Neural progenitor cell (in vitro differentiated cells): ENCODE data around the gene CTDSP2. TPM values are rescaled to one million over a fixed set of nuclear protein-coding genes. Genes with fewer than 3 reads are reported as not detected.
A peak's percentile ranks its signal among the peaks of the same experiment; 100 is the strongest.

ENCODE experiments used
- DNase-seq: peaks from one replicate; pipeline ENCODE4 v3.0.0-alpha.2; 2016; ENCODE audit warnings: low spot score
- H2AFZ ChIP-seq: fragments of 200-600 bp; sonication (generic); replicated peaks from 2 replicates; pipeline ENCODE4 v1.6.1; 2016; ENCODE audit warnings: antibody characterized with exemption
- H3F3A ChIP-seq: fragments of 200-600 bp; sonication (generic); 2 replicates; pipeline ENCODE4 v1.6.1; 2016; ENCODE audit warnings: antibody characterized with exemption, low read depth
- H3K27ac ChIP-seq: fragments of 200-600 bp; sonication (generic); 2 replicates; pipeline ENCODE4 v1.5.1; 2016; ENCODE audit warnings: mild to moderate bottlenecking
- H3K27me3 ChIP-seq: fragments of 200-600 bp; sonication (generic); 2 replicates; pipeline ENCODE4 v1.6.1; 2016; ENCODE audit warnings: mild to moderate bottlenecking, moderate library complexity
- H3K36me3 ChIP-seq: fragments of 200-600 bp; sonication (generic); 2 replicates; pipeline ENCODE4 v1.5.1; 2016
- H3K4me1 ChIP-seq: fragments of 200-600 bp; sonication (generic); 2 replicates; pipeline ENCODE4 v1.6.1; 2016; ENCODE audit warnings: mixed run types
- H3K4me2 ChIP-seq: fragments of 200-600 bp; sonication (generic); 2 replicates; pipeline ENCODE4 v1.6.1; 2016
- H3K4me3 ChIP-seq: fragments of 200-600 bp; sonication (generic); 2 replicates; pipeline ENCODE4 v1.5.1; 2016
- H3K79me2 ChIP-seq: fragments of 200-600 bp; sonication (generic); 2 replicates; pipeline ENCODE4 v1.6.1; 2016; ENCODE audit warnings: low read depth
- H3K9ac ChIP-seq: fragments of 200-600 bp; sonication (generic); 2 replicates; pipeline ENCODE4 v1.6.1; 2016
- H3K9me3 ChIP-seq: fragments of 200-600 bp; sonication (generic); 2 replicates; pipeline ENCODE4 v1.5.1; 2016; ENCODE audit warnings: low read depth
- H4K20me1 ChIP-seq: fragments of 200-600 bp; sonication (generic); 2 replicates; pipeline ENCODE4 v1.6.1; 2016; ENCODE audit warnings: low read depth
- H3K27ac Mint-ChIP-seq: 3 replicates; pipeline ENCODE4 v1.8.0; 2021; ENCODE audit warnings: mixed read lengths
- H3K27me3 Mint-ChIP-seq: 2 replicates; pipeline ENCODE4 v1.8.0; 2022; ENCODE audit warnings: low read depth, mild to moderate bottlenecking, inconsistent platforms, moderate library complexity, mixed read lengths; ENCODE audit not compliant: insufficient read depth
- H3K36me3 Mint-ChIP-seq: 3 replicates; pipeline ENCODE4 v1.8.0; 2021; ENCODE audit warnings: mixed read lengths
- H3K4me1 Mint-ChIP-seq: 3 replicates; pipeline ENCODE4 v1.8.0; 2021; ENCODE audit warnings: mixed read lengths
- H3K4me3 Mint-ChIP-seq: 3 replicates; pipeline ENCODE4 v1.8.0; 2021; ENCODE audit warnings: mild to moderate bottlenecking, moderate library complexity, mixed read lengths
- H3K9me3 Mint-ChIP-seq: 3 replicates; pipeline ENCODE4 v1.8.0; 2020; ENCODE audit warnings: mixed read lengths
- EZH2 ChIP-seq: fragments of 200-600 bp; sonication (generic); IDR thresholded peaks from 2 replicates; pipeline ENCODE4 v1.6.1; 2017; ENCODE audit warnings: antibody characterized with exemption, mild to moderate bottlenecking, moderate library complexity
- EZH2phosphoT487 ChIP-seq: fragments of 200-600 bp; sonication (generic); IDR thresholded peaks from 2 replicates; pipeline ENCODE4 v1.6.1; 2017; ENCODE audit warnings: antibody characterized with exemption
- total RNA-seq: library from RNA; depleted of rRNA; stranded (reverse); fragments of >200 nt; gene quantifications from 2 replicates; pipeline ENCODE4 v1.2.3, GENCODE V29; 2015; ENCODE audit warnings: low replicate concordance
- TF ChIP-seq, protein P1 (sequence below): fragments of 200-600 bp; sonication (generic); IDR thresholded peaks from 2 replicates; pipeline ENCODE4 v1.5.1; 2017; ENCODE audit warnings: antibody characterized with exemption, mild to moderate bottlenecking

The CTDSP2 gene
- total RNA-seq, 1 donor from 2014 or later: 43.6 TPM

DNA sequence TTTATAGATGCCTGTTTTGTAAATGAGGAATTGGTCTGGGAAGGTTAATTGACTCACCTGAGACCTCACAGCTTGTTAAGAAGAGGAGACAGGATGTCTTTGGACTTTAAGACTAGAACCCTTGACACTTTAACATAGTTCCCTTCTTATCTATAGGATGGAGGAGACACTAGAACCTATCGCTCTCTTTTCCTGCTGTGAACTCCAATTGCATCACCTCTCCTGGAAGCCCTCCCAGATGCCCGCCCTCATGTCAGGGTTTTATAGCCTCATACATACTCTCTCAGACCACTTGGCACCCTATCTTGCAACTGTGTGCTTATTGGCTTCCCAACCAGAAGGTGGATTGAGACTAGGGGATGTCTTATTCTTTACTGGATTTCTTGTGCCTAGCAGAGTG lies 2.5 kb upstream of the CTDSP2 start:
- peaks cover 13% of the 10 kb centered on the region for H3K27me3 Mint-ChIP-seq
- Histone ChIP-seq H3K4me1 (peaks cover 30% of the 10 kb centered on the region), H3K4me2 (no peak overlapping the region), H3K9me3 (no peaks in the 10 kb centered on the region), H3K79me2 (peaks cover 23% of the 10 kb centered on the region), H4K20me1 (peaks cover 19% of the 10 kb centered on the region), H3K9ac (no peak overlapping the region), H3K27ac (no peak overlapping the region), H3K4me3 (no peak overlapping the region), H3F3A (peaks cover 47% of the 10 kb centered on the region), H3K36me3 (no peaks in the 10 kb centered on the region), H3K27me3 (peaks cover 10% of the 10 kb centered on the region), H2AFZ (no peak overlapping the region)
- H3K9me3 Mint-ChIP-seq: no peaks in the 10 kb centered on the region
- TF ChIP-seq, protein P1, sequence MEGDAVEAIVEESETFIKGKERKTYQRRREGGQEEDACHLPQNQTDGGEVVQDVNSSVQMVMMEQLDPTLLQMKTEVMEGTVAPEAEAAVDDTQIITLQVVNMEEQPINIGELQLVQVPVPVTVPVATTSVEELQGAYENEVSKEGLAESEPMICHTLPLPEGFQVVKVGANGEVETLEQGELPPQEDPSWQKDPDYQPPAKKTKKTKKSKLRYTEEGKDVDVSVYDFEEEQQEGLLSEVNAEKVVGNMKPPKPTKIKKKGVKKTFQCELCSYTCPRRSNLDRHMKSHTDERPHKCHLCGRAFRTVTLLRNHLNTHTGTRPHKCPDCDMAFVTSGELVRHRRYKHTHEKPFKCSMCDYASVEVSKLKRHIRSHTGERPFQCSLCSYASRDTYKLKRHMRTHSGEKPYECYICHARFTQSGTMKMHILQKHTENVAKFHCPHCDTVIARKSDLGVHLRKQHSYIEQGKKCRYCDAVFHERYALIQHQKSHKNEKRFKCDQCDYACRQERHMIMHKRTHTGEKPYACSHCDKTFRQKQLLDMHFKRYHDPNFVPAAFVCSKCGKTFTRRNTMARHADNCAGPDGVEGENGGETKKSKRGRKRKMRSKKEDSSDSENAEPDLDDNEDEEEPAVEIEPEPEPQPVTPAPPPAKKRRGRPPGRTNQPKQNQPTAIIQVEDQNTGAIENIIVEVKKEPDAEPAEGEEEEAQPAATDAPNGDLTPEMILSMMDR: no peak
- TF ChIP-seq EZH2 (no peak), EZH2phosphoT487 (no peak)
- H3K36me3 Mint-ChIP-seq: no peaks in the 10 kb centered on the region
- DNase-seq: no peak
- H3K4me1 Mint-ChIP-seq: peaks cover 39% of the 10 kb centered on the region
- H3K27ac Mint-ChIP-seq: no peak overlapping the region
- no peak overlapping the region for H3K4me3 Mint-ChIP-seq

GRCh38 chr12:57848208-57848607 lies 1.7 kb upstream of the CTDSP2 start:
- Histone ChIP-seq H3K79me2 (peaks cover 31% of the 10 kb centered on the region), H3K27ac (no peak overlapping the region), H3K4me2 (no peak overlapping the region), H2AFZ (no peak overlapping the region), H3K4me1 (peaks cover 34% of the 10 kb centered on the region), H3K4me3 (no peak overlapping the region), H4K20me1 (peaks cover 27% of the 10 kb centered on the region), H3K9me3 (no peaks in the 10 kb centered on the region), H3K9ac (no peak overlapping the region), H3K36me3 (no peaks in the 10 kb centered on the region), H3K27me3 (peaks cover 10% of the 10 kb centered on the region), H3F3A (peaks cover 47% of the 10 kb centered on the region)
- TF ChIP-seq EZH2 (no peak), EZH2phosphoT487 (no peak)
- TF ChIP-seq, protein P1: no peak
- Mint-ChIP-seq H3K27me3 (peaks cover 13% of the 10 kb centered on the region), H3K4me3 (peak overlapping the region; percentile 67), H3K27ac (no peak overlapping the region), H3K36me3 (no peaks in the 10 kb centered on the region), H3K4me1 (peaks cover 42% of the 10 kb centered on the region), H3K9me3 (no peaks in the 10 kb centered on the region)
- no peak for DNase-seq

DNA sequence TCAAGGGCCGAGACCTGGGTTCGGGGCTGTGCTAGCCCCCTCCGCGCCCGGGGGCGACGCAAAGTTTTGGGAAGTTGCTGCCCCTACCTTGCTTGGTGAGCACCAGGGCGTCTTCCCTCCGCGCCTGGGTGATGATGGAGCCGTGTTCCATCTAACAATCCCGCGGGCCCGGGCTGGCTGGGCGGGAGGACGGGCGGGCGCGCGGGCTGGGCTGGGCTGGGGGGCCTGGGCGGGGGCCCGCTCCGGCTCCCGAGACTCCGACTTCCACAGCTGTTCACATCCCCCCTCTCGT lies 298 bp downstream of the CTDSP2 start:
- Histone ChIP-seq H3K27ac (peak overlapping the region; percentile 100), H3F3A (peaks cover 41% of the 10 kb centered on the region), H3K9ac (peak overlapping the region; percentile 98), H2AFZ (peak overlapping the region; percentile 98), H3K79me2 (peaks cover 51% of the 10 kb centered on the region), H4K20me1 (peaks cover 47% of the 10 kb centered on the region), H3K4me2 (peak overlapping the region; percentile 80), H3K9me3 (no peaks in the 10 kb centered on the region), H3K4me3 (peak overlapping the region; percentile 95), H3K36me3 (no peaks in the 10 kb centered on the region), H3K4me1 (peaks cover 37% of the 10 kb centered on the region), H3K27me3 (peaks cover under 1% of the 10 kb centered on the region)
- peak overlapping the region; percentile 92 for H3K4me3 Mint-ChIP-seq
- TF ChIP-seq EZH2 (no peak), EZH2phosphoT487 (no peak)
- TF ChIP-seq, protein P1: no peak
- no peaks in the 10 kb centered on the region for H3K36me3 Mint-ChIP-seq
- peaks cover 7% of the 10 kb centered on the region for H3K27me3 Mint-ChIP-seq
- H3K4me1 Mint-ChIP-seq: peaks cover 48% of the 10 kb centered on the region
- no peak for DNase-seq
- H3K9me3 Mint-ChIP-seq: no peaks in the 10 kb centered on the region
- no peak overlapping the region for H3K27ac Mint-ChIP-seq
